Stimulated activated CD4-positive, alpha-beta T cell treated with anti-CD3 and anti-CD28 coated beads, Interleukin-12 subunit alpha, Interleukin-12 subunit beta, amount 100 ng/mL, for 24 hours (primary cell): Measurements from ENCODE around the gene EEFSEC.

Experiments used
- DNase-seq, 2 experiments: peaks; one replicate each; pipeline ENCODE4 v3.0.0-alpha.2; 2020; ENCODE audit warnings: low read depth in 2 of 2

The EEFSEC gene

DNA sequence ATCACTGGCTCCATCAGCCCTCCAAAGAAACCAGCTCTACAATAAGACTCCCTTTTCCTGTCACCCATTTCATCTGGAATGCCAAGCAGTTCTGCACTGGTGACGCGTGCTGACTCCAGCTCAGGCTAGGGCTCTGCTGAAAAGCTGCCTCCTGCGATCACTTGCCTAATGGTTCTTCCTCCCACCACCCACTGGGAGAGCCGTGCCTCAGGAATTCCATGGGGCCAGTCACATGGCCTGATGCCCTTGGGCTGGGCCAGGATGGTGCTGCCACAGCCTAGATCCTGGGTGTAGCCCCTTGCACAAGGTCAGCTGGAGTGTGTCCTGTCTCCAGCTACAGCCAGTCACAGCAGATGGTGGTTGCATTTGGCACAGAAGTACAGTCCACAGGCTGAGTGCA is 214.5 kb downstream of the EEFSEC start:
- no peak for DNase-seq

DNA sequence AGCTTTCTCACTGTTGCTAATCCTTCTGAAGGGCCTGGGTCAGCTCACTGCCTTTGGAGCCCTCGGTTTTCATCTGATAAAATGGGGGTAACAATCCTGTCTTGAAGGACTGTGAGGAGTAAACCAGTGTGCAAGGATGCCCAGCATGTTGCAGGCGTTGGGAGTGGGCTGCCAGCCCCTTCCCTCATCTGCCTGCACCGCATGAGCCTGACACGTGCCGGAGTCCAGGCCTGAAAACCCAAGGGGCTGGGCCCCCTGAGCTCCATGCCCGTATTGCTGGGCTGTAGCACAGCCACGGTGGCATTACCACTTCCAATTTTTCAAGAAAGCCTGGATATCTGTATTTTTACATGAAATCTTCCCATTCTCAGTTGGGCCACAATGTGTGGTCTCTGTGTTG is 215.3 kb downstream of the EEFSEC start:
- no peak for DNase-seq

GRCh38 chr3:128369121-128369703 is 215.9 kb downstream of the EEFSEC start:
- DNase-seq = no peak

DNA sequence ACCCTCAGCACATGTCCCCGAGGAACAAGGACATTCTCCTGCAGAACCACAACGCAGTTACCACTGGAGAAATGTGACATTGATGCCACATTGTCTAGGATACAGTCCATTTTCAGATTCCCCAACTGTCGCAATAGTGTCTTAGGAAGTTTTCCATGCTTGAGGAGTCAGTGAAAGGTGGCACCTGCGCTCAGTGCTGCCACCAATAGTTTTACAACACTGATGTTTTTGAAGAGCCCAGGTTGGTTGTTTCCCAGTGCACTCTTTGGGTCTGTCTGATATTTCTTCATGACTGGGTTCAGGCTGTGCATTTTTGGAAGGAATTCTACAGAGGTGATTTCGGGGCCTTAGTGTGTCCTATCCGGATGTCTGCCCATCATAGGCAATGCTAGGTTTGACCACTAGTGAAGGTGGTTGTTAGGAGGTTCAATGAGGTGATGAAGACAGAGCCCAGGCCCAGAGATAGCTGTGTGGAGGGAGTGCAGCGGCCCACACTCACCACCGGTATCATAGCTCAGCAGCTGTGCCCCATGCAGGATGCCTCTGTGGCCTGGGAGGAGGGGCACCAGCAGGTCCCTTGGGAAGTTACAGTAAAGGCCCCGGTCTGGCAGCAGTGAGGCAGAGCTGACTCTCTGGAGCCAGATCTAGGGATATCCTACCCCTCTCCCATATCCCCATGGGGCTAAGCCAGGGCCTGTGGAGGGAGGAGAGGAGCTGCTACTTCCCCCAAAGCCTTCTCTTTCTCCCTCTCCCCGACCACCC is 216.8 kb downstream of the EEFSEC start:
- no peak for DNase-seq

DNA sequence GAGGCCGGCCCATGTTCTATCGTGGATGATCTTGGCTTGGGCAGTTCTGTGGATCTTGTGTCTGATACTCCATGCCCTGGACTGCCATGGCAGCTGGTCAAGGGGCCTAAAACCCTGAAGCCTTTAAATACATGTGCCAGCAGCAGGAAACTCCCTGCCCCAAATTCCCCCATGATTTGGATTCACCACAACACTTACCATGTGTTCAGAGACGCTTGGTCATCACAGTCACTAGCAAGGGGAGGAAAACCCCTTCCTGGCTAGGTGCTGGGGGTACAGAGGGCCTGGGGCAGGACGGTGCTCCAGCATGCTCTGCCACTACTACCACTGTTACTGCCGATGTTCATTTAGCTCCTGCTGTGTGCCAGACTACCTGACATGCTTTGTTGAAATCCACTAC is 219.0 kb downstream of the EEFSEC start:
- no peak for DNase-seq

GRCh38 chr3:128372707-128373533 is 219.6 kb downstream of the EEFSEC start:
- DNase-seq = no peak

DNA sequence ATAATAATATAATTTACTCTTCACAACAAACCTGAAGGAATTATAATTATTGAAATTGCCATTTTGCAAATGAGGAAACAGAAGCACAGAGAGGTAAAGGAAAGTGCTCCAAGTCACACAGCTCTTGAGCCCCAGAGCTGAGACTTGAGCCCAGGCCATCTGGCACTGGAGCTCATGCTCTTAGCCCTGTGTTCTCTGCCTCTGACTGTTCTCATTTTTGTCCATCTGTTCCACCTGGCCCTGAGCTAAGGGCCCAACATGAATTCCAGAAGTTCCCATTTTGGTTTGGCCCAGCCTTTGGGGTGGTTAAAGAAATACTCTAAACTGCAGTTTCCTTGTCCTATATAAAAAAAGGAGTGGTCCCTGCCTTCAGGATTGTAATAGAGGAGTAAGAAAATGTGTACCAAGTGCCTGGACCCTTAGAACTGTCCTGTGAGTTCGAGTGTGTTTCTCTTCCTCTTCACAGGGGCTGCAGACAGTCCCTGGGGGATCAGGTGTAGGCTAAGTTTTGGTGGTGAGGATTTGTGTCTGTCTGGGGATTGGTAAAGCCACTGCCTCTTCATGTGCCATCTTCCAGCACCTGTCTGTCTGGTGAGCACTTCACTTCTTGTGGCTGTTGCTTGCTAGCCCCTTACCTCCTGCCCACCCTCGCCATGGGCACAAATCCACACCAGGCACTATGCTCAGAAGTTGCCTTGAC is 221.6 kb downstream of the EEFSEC start:
- no peak for DNase-seq

DNA sequence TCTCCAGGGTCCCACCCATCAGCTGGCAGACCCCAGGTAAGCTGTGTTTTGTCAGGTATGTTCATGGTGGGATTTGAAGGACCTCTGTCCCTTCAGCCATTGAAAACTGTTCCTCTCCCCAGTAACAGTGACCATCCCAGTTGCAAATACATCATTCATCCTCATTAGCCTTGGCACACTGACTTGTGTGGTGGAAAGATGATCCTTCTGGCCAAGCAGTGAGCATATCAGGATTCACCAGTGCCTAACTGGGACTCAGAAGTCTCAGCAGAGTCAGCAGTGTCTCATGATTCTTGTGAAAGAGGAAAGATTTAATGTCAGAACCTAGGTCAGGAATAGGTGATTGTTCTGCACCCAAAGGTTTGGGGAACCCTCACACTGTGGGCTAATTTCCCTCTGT is 223.2 kb downstream of the EEFSEC start:
- DNase-seq = no peak

GRCh38 chr3:128378631-128379347 is 225.5 kb downstream of the EEFSEC start:
- DNase-seq = no peak

GRCh38 chr3:128379367-128380160 is 226.3 kb downstream of the EEFSEC start:
- DNase-seq = no peak

DNA sequence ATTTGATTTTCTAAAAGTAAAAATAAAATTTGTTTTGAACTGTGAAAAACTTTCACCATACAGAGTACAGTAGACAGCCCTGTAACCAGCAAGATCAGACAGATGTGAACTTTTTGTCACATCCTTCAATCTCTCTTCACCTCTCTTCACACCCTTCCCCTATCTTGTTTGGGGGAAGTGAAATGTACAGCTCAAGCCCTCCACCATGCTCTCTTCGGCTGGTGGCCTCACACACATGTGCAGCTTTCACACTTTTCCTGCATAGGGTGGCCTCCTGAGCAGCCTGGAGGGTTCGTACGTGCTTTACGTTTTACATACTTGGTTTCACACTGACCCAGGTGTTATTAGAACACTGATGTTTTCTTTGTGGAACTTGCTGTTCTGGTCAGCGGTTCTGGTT is 227.0 kb downstream of the EEFSEC start:
- no peak for DNase-seq

DNA sequence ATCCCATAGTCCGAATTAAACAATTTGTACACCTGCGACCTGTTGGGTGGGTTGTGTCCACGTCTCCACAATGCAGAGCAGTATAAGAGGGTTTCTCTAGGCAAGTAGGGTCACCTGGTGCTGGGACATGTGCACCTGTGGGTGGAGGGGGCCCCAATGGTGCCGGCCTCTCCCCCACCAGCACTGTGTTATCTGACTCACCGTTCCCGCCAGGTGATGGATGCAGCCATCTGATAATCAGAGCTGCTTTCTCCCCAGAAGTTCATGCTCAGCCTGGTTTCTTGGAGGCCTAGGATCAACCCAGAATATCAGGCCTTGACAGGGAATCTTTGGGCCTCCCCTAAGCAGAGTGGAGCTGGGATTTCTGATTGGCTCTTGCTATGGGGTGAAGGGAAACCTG is 227.4 kb downstream of the EEFSEC start:
- no peak for DNase-seq

DNA sequence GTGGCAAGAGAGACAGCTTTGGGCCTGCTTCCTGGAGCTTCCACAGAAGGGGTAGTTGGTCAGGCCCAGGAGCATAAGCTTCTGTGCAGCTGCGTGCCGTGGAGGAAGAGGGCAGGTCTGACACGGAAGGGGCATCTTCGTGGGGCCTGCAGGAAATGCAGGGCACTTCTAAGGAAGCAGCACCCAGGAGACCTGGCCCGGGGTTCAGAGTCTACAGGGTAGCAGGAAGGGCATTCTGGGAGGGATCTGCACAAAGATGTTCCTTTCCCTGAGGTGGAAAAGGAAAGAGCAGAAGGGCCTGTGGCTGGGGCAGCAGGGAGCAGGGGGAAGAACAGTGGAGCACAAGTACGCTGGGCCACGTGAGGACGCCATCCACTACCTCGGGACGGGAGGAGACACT is 228.3 kb downstream of the EEFSEC start:
- no peak for DNase-seq

- no peak for DNase-seq
Observed at GRCh38 chr3:128382221-128382807, 229.0 kb downstream of the EEFSEC start.

GRCh38 chr3:128383316-128384235 is 230.3 kb downstream of the EEFSEC start:
- DNase-seq = peak; percentile 4 to 22

DNA sequence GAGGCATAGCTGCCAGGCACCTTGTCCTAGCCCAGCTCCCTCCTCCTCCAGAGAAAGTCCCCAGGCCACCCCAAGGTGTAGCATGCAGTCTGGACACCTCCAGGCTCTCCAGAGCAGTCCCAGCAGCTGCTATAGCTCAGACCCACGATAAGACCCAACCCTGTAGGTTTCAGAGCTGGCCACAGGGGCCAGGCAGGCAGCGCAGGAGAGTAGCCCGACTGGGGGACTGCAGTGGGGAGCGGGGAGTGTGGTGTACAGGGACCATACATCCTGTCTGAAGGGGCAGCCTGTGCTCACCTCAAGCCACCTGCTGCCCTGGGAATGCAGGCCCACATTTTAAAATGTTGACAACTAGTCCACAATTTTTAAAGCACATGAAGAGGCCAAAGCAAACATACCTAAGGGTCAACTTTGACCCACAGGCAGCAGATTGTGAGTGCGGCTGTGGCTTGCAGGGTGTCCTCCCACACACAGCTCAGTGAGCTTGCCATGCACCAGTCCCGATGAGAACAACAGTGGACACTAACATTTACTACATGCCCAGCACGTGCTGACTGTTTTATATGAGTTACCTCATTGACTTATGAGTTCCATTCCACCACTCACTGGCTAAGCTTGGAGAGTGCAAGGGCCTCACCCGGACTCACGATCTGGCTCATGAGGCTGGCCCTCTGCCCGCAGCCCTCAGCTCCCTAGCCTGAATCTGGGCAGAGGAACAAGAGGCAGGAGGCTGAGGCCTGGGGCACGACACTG is 232.0 kb downstream of the EEFSEC start:
- DNase-seq = no peak

GRCh38 chr3:128388932-128389331 is 235.7 kb downstream of the EEFSEC start:
- DNase-seq = no peak

DNA sequence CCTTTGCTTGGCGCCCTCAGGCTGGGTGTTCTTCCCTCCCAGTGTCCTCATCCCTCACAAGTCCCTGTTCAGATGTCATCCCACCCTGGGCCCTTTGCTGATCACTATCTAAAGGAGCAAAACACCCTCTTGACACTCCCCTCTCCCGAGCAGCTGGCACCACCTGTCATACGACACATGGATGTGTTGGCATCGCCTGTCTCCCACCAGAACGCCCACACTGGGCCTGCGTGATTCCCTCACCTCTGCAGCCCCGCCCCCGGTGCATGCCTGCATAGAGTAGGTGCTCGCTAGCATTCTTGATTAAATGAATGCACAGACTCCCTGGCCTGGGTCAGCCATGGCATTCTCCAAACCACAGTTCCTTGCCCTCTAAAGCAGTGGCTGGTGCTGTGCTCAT is 237.6 kb downstream of the EEFSEC start:
- DNase-seq = no peak
